WTC11 (cell line): Measurements from ENCODE around the gene SELPLG. TPM values are rescaled to one million over a fixed set of nuclear protein-coding genes. Genes with fewer than 3 reads are reported as not detected.

ENCODE experiments used
- ATAC-seq: fragments of 200-7000 bp; cut with Tn5 transposase; 2 replicates; pipeline ENCODE4 v1.10.0; 2021; ENCODE audit warnings: mild to moderate bottlenecking, moderate library complexity
- CTCF ChIA-PET: fragments of 300-600 bp; sonication (Branson Sonifier 250); formaldehyde crosslinking; loops from one replicate; lab custom pipeline; 2021; ENCODE audit warnings: antibody characterized with exemption; lab: Charles Lee
- POLR2A ChIA-PET: fragments of 350-600 bp; sonication (Branson Sonifier 250); formaldehyde crosslinking; loops from one replicate; lab custom pipeline; 2021; ENCODE audit warnings: antibody characterized with exemption; lab: Charles Lee
- DNase-seq: peaks from one replicate; pipeline ENCODE4 v3.0.0; 2021; ENCODE audit warnings: low spot score
- H3K27ac Mint-ChIP-seq: 2 replicates; pipeline ENCODE4 v1.8.0; 2021; ENCODE audit warnings: mixed read lengths
- H3K27me3 Mint-ChIP-seq: 2 replicates; pipeline ENCODE4 v1.8.0; 2021; ENCODE audit warnings: low read depth, mild to moderate bottlenecking, moderate library complexity, mixed read lengths
- H3K36me3 Mint-ChIP-seq: 2 replicates; pipeline ENCODE4 v1.8.0; 2021; ENCODE audit warnings: mixed read lengths
- H3K4me1 Mint-ChIP-seq: 2 replicates; pipeline ENCODE4 v1.8.0; 2022; ENCODE audit warnings: mixed read lengths
- H3K4me3 Mint-ChIP-seq: 2 replicates; pipeline ENCODE4 v1.8.0; 2021; ENCODE audit warnings: mild to moderate bottlenecking, moderate library complexity, mixed read lengths
- H3K9me3 Mint-ChIP-seq: 2 replicates; pipeline ENCODE4 v1.8.0; 2021; ENCODE audit warnings: mixed read lengths
- ATF2 ChIP-seq: sonication (generic); formaldehyde crosslinking; IDR thresholded peaks from 2 replicates; pipeline ENCODE4 v1.8.1; 2022; ENCODE audit warnings: low read depth, missing genetic modification reagents, borderline replicate concordance
- ATF3 ChIP-seq: sonication (generic); formaldehyde crosslinking; conservative IDR thresholded peaks from 2 replicates; pipeline ENCODE4 v1.8.1; 2022; ENCODE audit warnings: mild to moderate bottlenecking, missing genetic modification reagents
- EMX1 ChIP-seq: fragments of 250-450 bp; sonication (Bioruptor Pico); IDR thresholded peaks from 2 replicates; pipeline ENCODE4 v1.8.0; 2021; ENCODE audit warnings: mild to moderate bottlenecking
- ESRRA ChIP-seq: sonication (generic); formaldehyde crosslinking; IDR thresholded peaks from 2 replicates; pipeline ENCODE4 v1.8.1; 2022; ENCODE audit warnings: mild to moderate bottlenecking, missing genetic modification reagents, borderline replicate concordance
- ETV6 ChIP-seq: sonication (generic); formaldehyde crosslinking; IDR thresholded peaks from 2 replicates; pipeline ENCODE4 v1.8.1; 2022; ENCODE audit warnings: mild to moderate bottlenecking, missing genetic modification reagents
- HMGA2 ChIP-seq: fragments of 250-450 bp; sonication (Bioruptor Pico); IDR thresholded peaks from 2 replicates; pipeline ENCODE4 v1.4.0; 2021; ENCODE audit warnings: mild to moderate bottlenecking, moderate library complexity
- MAX ChIP-seq: sonication (generic); formaldehyde crosslinking; IDR thresholded peaks from 2 replicates; pipeline ENCODE4 v1.8.0; 2022; ENCODE audit warnings: mild to moderate bottlenecking, missing genetic modification reagents
- NFYB ChIP-seq: sonication (generic); formaldehyde crosslinking; conservative IDR thresholded peaks from 2 replicates; pipeline ENCODE4 v1.8.0; 2022; ENCODE audit warnings: low read depth, missing genetic modification reagents
- NR1H2 ChIP-seq: sonication (generic); formaldehyde crosslinking; IDR thresholded peaks from 2 replicates; pipeline ENCODE4 v1.9.0; 2021; ENCODE audit warnings: mild to moderate bottlenecking, moderate library complexity, missing genetic modification reagents
- NR2C2 ChIP-seq: sonication (generic); formaldehyde crosslinking; IDR thresholded peaks from 2 replicates; pipeline ENCODE4 v1.8.0; 2022; ENCODE audit warnings: mild to moderate bottlenecking, missing genetic modification reagents
- PRRX2 ChIP-seq: fragments of 250-450 bp; sonication (Bioruptor Pico); IDR thresholded peaks from 2 replicates; pipeline ENCODE4 v1.8.0; 2021; ENCODE audit warnings: mild to moderate bottlenecking
- RORB ChIP-seq: fragments of 250-450 bp; sonication (Bioruptor Pico); IDR thresholded peaks from 2 replicates; pipeline ENCODE4 v1.9.0; 2021; ENCODE audit warnings: mild to moderate bottlenecking
- STAT6 ChIP-seq: sonication (generic); formaldehyde crosslinking; conservative IDR thresholded peaks from 2 replicates; pipeline ENCODE4 v1.8.1; 2023; ENCODE audit warnings: mild to moderate bottlenecking, low read depth, missing genetic modification reagents, moderate library complexity
- TP53 ChIP-seq: sonication (generic); formaldehyde crosslinking; IDR thresholded peaks from 2 replicates; pipeline ENCODE4 v1.8.1; 2023; ENCODE audit warnings: mild to moderate bottlenecking, missing genetic modification reagents
- ZNF121 ChIP-seq: sonication (generic); formaldehyde crosslinking; IDR thresholded peaks from 2 replicates; pipeline ENCODE4 v1.8.0; 2023; ENCODE audit warnings: missing genetic modification reagents
- ZNF396 ChIP-seq: fragments of 250-450 bp; sonication (Bioruptor Pico); IDR thresholded peaks from 2 replicates; pipeline ENCODE4 v1.8.0; 2021; ENCODE audit warnings: mild to moderate bottlenecking, moderate library complexity, borderline replicate concordance
- total RNA-seq: library from RNA; stranded (reverse); gene quantifications from 3 replicates; pipeline ENCODE4 v1.2.3, GENCODE V29; 2021
- TF ChIP-seq, protein P1 (sequence below): sonication (generic); formaldehyde crosslinking; IDR thresholded peaks from 2 replicates; pipeline ENCODE4 v1.8.0; 2023; ENCODE audit warnings: missing genetic modification reagents
- TF ChIP-seq, protein P2 (sequence below): sonication (generic); formaldehyde crosslinking; IDR thresholded peaks from 2 replicates; pipeline ENCODE4 v1.8.0; 2022; ENCODE audit warnings: mild to moderate bottlenecking, missing genetic modification reagents

SELPLG gene
- total RNA-seq, 1 experiment from 2014 or later = 0.46 TPM

- TF ChIP-seq NR1H2 = no peak
- no peak for TF ChIP-seq STAT6 (CRISPR knock-in tag)
- TF ChIP-seq ATF3 (CRISPR knock-in tag) = no peak
- TF ChIP-seq NFYB (CRISPR knock-in tag) = no peak
These were observed 50.5 kb downstream of the SELPLG start (continued) for GRCh38 chr12:108582978-108583770.

DNA sequence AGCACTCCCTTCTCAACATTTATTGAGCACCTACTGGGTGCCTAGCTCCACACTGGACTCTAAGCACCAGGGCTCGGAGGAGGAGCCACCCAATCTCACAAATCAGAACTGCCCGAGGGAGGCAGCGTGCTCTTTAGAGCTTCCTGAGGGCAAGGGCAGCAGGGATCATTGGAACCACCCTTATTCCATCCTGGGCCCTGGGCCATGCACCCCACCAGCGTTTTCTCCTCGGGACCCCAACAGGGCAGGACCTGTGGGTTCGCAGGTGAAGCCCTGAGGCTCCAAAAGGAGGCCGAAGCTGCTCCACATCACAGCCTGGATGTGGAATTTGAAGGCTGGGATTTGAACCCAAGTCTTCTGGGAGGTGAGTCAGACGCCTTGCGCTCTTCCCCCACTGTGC, 51.2 kb downstream of the SELPLG start:
- no peaks in the 10 kb centered on the region for H3K27me3 Mint-ChIP-seq
- no peak overlapping the region for H3K4me3 Mint-ChIP-seq
- peaks cover 20% of the 10 kb centered on the region for H3K9me3 Mint-ChIP-seq
- H3K4me1 Mint-ChIP-seq = no peaks in the 10 kb centered on the region
- no peak for ATAC-seq
- H3K36me3 Mint-ChIP-seq = no peaks in the 10 kb centered on the region
- no peak overlapping the region for H3K27ac Mint-ChIP-seq
- no peak for DNase-seq
- POLR2A ChIA-PET = no interaction called here
- TF ChIP-seq HMGA2 (no peak), ETV6 (CRISPR knock-in tag) (no peak), NR2C2 (no peak), STAT6 (CRISPR knock-in tag) (no peak), MAX (CRISPR knock-in tag) (no peak), NFYB (CRISPR knock-in tag) (no peak), ZNF121 (no peak), ATF2 (CRISPR knock-in tag) (no peak)
- TF ChIP-seq, protein P1, sequence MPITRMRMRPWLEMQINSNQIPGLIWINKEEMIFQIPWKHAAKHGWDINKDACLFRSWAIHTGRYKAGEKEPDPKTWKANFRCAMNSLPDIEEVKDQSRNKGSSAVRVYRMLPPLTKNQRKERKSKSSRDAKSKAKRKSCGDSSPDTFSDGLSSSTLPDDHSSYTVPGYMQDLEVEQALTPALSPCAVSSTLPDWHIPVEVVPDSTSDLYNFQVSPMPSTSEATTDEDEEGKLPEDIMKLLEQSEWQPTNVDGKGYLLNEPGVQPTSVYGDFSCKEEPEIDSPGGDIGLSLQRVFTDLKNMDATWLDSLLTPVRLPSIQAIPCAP = no peak
- TF ChIP-seq, all 79 proteins: peak for 0
- CTCF ChIA-PET = interaction anchor here (0.7 kb wide), 1 partner anchor 30 kb away, joined by 4 read pairs; no protein-coding TSS in a partner anchor

DNA sequence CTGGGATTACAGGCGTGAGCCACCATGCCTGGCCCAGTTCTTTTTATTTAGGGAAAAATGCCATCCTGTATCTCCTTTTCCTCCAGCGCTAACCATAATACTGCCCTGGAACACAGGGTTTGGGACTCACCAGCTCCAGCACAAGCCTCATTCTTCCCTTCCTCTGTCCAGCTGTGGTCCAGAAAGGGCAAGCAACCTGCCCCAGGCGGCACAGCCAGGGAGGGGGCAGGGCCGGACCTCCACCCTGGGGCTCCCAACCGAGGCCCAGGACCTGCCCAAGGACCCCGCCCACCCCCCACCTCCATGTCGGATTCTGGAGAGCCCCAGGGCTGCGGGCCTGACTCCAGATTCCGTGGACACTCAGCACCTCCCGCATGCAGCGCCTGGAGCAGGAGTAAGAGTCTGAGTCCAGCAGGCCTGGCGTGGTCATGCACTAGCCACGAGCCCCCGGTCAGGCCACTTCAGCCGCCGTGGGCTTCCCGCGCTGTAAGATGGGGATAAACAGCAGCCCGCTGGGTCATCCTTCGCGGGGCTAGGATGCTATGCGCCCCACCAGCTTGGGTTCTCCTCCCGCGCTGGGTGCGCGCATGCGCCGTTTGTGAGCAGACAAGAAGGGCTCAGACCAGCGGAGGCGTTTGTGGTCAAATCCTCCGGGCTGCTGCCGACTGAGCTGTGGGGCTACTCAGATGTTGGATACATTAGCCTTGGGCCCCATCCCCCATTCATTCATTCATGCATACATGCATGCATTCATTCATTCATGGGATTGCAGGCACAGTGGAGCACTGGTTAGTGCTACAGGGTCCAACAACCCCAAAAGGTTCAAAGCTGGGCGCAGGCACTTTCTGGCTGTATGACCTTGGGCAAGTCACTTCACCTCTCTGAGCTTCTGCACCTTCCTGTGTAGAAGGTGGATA, 52.1 kb downstream of the SELPLG start:
- peaks cover 23% of the 10 kb centered on the region for H3K9me3 Mint-ChIP-seq
- ChIA-PET CTCF (interaction anchor here (0.7 kb wide), 1 partner anchor 31 kb away, joined by 4 read pairs; no protein-coding TSS in a partner anchor), POLR2A (no interaction called here)
- no peak overlapping the region for H3K4me3 Mint-ChIP-seq
- no peaks in the 10 kb centered on the region for H3K4me1 Mint-ChIP-seq
- ATAC-seq (no peak), DNase-seq (no peak)
- H3K36me3 Mint-ChIP-seq = no peaks in the 10 kb centered on the region
- no peaks in the 10 kb centered on the region for H3K27me3 Mint-ChIP-seq
- H3K27ac Mint-ChIP-seq = no peak overlapping the region
- TF ChIP-seq TP53 (no peak), STAT6 (CRISPR knock-in tag) (no peak), EMX1 (no peak), ZNF396 (CRISPR knock-in tag) (no peak), ESRRA (CRISPR knock-in tag) (no peak), PRRX2 (CRISPR knock-in tag) (no peak), RORB (no peak)
- TF ChIP-seq, protein P2, sequence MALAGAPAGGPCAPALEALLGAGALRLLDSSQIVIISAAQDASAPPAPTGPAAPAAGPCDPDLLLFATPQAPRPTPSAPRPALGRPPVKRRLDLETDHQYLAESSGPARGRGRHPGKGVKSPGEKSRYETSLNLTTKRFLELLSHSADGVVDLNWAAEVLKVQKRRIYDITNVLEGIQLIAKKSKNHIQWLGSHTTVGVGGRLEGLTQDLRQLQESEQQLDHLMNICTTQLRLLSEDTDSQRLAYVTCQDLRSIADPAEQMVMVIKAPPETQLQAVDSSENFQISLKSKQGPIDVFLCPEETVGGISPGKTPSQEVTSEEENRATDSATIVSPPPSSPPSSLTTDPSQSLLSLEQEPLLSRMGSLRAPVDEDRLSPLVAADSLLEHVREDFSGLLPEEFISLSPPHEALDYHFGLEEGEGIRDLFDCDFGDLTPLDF (CRISPR knock-in tag) = no peak
